Raji (cell line): ENCODE results near the gene ANXA6.

ENCODE experiments used
- POLR2A ChIP-seq: IDR thresholded peaks from 2 replicates; pipeline ENCODE4 v1.6.1; 2011; ENCODE audit warnings: low read depth, low read length, control low read depth; ENCODE audit not compliant: insufficient read depth

The ANXA6 gene

DNA sequence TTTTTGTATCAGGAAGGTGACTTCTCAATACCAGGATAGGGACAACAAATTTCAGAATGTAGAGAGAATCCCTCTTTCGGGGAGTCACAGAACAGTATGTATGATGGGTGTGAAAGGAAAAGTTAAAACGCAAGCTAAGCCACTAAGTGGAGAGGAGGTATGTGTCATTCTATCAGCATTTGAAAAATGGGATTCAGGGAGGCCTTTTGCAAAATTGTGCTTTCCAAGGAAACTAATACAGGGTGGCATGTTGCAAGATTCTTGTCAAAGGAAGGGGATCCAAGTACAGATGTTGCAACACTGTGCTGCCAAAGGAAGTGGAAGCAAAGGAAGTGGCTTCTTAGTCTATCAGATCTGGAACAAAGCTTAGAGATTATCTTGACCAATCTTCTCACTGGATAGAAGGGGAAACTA, 64.1 kb downstream of the ANXA6 start:
- TF ChIP-seq POLR2A: no peak

- TF ChIP-seq POLR2A: no peak
Observed at GRCh38 chr5:151092762-151093161, 64.8 kb downstream of the ANXA6 start.

DNA sequence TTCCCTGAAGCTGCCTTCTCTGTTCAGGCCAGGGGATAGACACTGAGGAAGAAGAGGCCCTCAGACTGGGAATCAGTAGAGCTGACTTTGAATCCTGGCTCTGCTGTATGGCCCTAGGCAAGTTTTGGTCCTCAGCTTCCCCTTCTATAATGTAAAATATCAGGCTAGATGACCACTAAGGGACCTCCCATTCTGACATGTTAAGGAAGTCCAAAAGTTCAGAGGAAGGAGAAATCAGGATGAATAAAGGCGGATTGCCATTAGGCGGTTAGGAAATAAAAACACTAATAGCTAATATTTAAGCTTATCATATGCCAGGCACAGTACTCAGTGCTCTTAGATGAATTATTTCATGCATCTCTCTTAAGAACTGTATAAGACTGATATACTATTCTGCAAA, 67.9 kb downstream of the ANXA6 start:
- no peak for TF ChIP-seq POLR2A

DNA sequence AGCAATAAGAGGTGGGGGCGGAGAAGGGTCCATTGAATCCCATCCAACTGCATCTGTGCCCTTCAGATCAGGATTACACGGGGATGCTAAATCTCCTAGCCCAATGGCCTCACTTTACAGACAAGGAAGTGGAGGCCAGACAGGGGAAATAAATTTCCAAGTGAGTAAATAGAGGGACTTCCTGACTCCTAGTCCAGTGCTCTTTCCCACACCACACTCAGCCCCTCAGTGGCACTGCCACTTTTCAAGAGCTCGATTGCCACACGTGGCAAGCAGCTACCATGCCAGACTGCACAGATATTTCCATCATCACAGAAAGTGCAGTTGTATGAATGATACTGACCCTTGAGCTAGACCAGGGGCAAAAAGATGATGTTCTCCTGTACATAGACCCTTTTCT, 68.6 kb downstream of the ANXA6 start:
- no peak for TF ChIP-seq POLR2A

GRCh38 chr5:151087486-151087885, 70.1 kb downstream of the ANXA6 start:
- TF ChIP-seq POLR2A: no peak

- TF ChIP-seq POLR2A: peak; percentile 74
Observed at GRCh38 chr5:151086905-151087360, 70.6 kb downstream of the ANXA6 start.

DNA sequence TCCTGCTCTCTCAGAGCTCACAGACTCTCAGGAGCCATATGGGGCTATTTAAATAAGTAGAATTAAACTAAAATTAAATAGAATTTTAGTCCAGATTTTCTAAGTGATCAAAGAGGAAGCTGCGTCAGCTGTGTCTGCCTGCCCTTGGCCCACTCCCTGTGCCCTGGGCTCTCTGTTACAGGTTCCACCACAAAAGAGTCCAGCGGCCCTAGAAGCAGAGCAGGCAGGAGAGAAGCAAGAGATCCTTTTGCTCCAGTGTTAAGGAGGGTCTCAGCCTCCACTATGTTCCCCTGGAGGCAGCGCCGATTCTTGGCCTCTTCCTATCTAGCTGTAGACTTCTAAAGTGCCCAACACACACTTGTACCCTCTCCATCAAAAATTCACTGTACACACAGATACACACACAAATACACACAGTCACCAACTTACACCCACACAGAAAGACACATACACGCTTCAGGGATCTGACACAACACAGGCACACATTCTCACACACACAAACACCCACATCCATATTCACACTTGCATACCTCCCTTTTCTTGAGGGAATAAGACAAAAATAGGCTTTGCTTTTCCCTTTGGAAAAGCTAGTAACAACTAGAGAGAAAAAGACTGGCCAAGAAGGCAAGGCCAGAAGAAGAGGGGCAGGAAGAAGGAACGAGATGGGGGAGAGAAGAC, 71.2 kb downstream of the ANXA6 start:
- TF ChIP-seq POLR2A: no peak

GRCh38 chr5:151085517-151086041, 72.0 kb downstream of the ANXA6 start:
- no peak for TF ChIP-seq POLR2A

GRCh38 chr5:151084363-151084762, 73.2 kb downstream of the ANXA6 start:
- no peak for TF ChIP-seq POLR2A

GRCh38 chr5:151083081-151083676, 74.4 kb downstream of the ANXA6 start:
- 0 out of 2 replicates have a peak, but pooled peaks have one; percentile 24 for TF ChIP-seq POLR2A

DNA sequence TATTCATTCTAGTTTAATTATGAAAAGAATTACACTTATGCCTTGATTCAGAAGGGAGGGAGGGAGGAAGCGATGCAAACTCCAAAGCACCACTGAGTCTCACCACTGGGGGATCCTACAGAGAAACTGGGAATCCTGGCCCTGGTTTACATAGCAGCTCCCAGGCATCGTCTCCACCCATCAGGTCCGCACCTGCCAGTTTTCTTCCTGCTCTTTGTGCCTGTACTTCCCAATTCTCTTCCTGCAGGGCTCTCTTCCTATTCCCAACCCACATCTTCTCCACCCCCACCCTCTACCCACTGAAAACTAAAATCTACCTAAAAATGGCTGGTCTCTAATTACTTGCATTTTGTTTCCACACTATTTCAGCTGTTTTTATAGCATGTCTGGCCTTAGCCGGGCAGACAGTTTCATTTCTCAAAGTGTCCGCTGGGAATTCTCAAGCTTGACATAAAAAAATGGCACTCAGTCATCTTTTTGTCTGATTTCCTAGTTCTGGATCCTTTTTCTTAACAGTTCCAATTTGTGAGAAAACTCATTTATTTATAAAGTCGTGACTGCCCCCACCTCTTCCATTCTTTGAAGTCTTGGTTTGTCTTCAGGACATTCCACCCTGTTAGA, 75.2 kb downstream of the ANXA6 start:
- no peak for TF ChIP-seq POLR2A

DNA sequence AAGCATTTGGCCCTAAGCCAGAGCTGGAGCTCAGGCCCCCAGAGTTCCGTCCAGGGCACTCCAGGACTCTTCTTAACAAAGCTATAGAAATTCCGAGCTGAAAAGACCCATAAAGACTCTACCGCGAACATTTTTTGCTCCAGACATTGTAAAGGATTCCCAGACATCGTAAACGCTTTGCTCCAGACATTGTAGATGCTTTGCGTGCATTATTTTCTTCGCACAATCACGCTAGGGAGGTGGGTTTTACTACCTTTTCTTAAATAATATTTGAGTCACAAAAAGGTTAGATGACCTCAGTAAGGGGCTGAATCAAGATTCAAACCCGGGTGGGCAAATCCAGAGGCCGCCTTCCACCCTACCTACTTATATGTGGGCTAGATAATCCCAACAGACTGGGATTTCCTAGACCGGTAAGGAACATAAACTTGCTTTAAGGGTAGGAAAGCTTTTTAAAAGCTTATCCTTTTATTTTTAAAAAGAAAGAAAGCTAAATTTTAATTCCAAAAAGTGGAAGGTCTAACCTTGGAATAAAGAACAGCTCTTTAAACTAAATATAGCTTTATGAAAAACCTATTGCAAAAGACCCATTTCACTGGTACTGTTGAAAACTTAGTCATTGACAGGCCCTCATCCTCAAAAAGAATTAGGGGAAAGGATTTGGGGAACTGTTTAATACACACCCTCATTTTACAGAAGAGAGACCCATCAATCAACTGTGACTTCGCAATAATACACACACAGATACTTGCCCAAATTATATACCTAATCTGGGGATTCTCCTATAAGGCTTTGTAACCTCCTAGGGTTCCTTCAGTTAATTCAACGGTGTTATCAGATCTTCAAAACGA, 75.9 kb downstream of the ANXA6 start:
- no peak for TF ChIP-seq POLR2A

DNA sequence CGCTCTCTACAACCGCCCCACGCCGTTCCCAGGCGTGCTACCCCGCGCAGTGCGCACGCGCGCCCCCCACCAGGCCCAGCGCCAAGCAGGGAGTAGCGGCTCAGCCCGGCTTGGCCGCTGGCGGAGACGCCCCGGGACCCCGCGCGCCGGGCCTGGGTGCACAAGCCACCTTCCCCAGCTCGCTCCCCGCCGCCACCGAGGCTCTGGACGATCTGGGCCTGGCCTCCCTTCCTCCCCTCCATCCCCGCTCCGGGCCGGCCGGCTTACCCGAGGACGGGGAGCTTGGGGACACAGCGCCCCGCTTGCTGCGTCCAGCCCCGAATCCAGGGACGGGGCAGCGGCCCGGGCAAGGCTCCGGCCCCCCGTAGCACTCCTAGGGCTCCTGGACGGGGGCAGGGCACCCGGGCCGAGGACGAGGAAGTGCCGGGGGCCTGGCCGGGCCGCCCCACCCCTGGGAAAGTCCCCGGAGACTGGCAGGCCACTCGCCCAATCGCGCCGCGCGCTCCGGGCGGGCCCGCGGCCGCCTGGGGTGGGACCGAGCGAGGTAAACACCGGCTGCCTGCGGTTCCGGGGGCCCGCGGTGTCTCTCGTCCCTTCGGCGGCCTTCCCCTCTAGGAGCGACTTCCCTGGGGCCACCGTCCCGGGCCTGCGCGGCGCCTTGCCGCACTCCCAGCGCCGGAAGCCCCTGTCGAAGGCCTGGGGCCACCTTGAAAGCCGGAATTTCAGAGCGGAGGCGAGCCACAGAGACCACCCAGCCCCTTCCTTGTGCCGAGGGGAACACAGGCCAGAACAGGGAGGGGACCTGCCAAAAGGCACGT, 76.8 kb downstream of the ANXA6 start, which contains the start of gene TNIP1:
TSS of gene TNIP1 (minus strand) at position 422 of the 818 bp plus-strand sequence. CDS start 15,939 bp downstream, outside the sequence.
- peak; percentile 52; the same call in 1 of the 2 replicates for TF ChIP-seq POLR2A
